A172 (cell line): Measurements from ENCODE around the gene HPCAL1. TPM values are rescaled to one million over a fixed set of nuclear protein-coding genes. Genes with fewer than 3 reads are reported as not detected.

ENCODE experiments used
- DNase-seq: peaks from one replicate; pipeline ENCODE4 v3.0.0-alpha.2; 2015; ENCODE audit warnings: low spot score
- total RNA-seq: library from RNA; depleted of rRNA; stranded (reverse); fragments of >200 nt; shearing (Covaris generic); gene quantifications from 2 replicates; pipeline ENCODE4 v1.2.3, GENCODE V29; 2014

The HPCAL1 gene
- total RNA-seq, 1 experiment from 2014 or later: 101 TPM

GRCh38 chr2:10389573-10389972, 86.9 kb downstream of the HPCAL1 start:
- no peak for DNase-seq

- DNase-seq: peak; percentile 56
These were observed 87.7 kb downstream of the HPCAL1 start for GRCh38 chr2:10390369-10390801.

- DNase-seq: no peak
These were observed 89.4 kb downstream of the HPCAL1 start for GRCh38 chr2:10392100-10392499.

GRCh38 chr2:10392548-10392947, 89.8 kb downstream of the HPCAL1 start:
- DNase-seq: no peak

GRCh38 chr2:10392951-10393639, 90.4 kb downstream of the HPCAL1 start:
- DNase-seq: peak; percentile 55

GRCh38 chr2:10393640-10393982, 90.9 kb downstream of the HPCAL1 start:
- no peak for DNase-seq

GRCh38 chr2:10395893-10396292, 93.2 kb downstream of the HPCAL1 start:
- DNase-seq: no peak

- DNase-seq: no peak
These were observed 93.8 kb downstream of the HPCAL1 start for GRCh38 chr2:10396464-10396863.

GRCh38 chr2:10397297-10397875, 94.7 kb downstream of the HPCAL1 start:
- DNase-seq: no peak

GRCh38 chr2:10397878-10398277, 95.2 kb downstream of the HPCAL1 start:
- no peak for DNase-seq

GRCh38 chr2:10398496-10398895, 95.8 kb downstream of the HPCAL1 start:
- DNase-seq: no peak

GRCh38 chr2:10399358-10399757, 96.7 kb downstream of the HPCAL1 start:
- no peak for DNase-seq

- DNase-seq: no peak
These were observed 97.3 kb downstream of the HPCAL1 start for GRCh38 chr2:10400002-10400401.

- no peak for DNase-seq
These were observed 97.9 kb downstream of the HPCAL1 start for GRCh38 chr2:10400568-10400977.

- no peak for DNase-seq
These were observed 98.6 kb downstream of the HPCAL1 start for GRCh38 chr2:10400978-10401951.

- DNase-seq: peak; percentile 78
These were observed 99.4 kb downstream of the HPCAL1 start for GRCh38 chr2:10402062-10402585.

- no peak for DNase-seq
These were observed 100.0 kb downstream of the HPCAL1 start for GRCh38 chr2:10402653-10403215.

- peak; percentile 58 for DNase-seq
These were observed 101.8 kb downstream of the HPCAL1 start for GRCh38 chr2:10404324-10405143.

- peak; percentile 99 for DNase-seq
These were observed 102.7 kb downstream of the HPCAL1 start for GRCh38 chr2:10405448-10405847.

GRCh38 chr2:10406016-10406415, 103.3 kb downstream of the HPCAL1 start:
- no peak for DNase-seq
